K562 (cell line): Measurements from ENCODE around the gene MLLT11. TPM values are rescaled to one million over a fixed set of nuclear protein-coding genes. Genes with fewer than 3 reads are reported as not detected.

ENCODE experiments used
- ATF6 ChIP-seq: sonication (generic); formaldehyde crosslinking; IDR thresholded peaks from 2 replicates; pipeline ENCODE4 v1.4.0; 2020; ENCODE audit warnings: mild to moderate bottlenecking, missing genetic modification reagents
- MNT ChIP-seq, 2 experiments: fragments of 450-650 bp; conservative IDR thresholded peaks; 2 replicates each; pipeline ENCODE4 v1.6.1; 2017; ENCODE audit warnings: mild to moderate bottlenecking in 2 of 2, moderate library complexity in 2 of 2
- PTBP1 ChIP-seq: fragments of 200-400 bp; formaldehyde crosslinking; IDR thresholded peaks from 2 replicates; pipeline ENCODE4 v1.6.1; 2017; ENCODE audit warnings: low read depth, low read length
- REST ChIP-seq, 2 experiments: fragments of 450-650 bp; formaldehyde crosslinking in 1 of 2; IDR thresholded peaks; 2 replicates each; pipeline versions ENCODE4 v1.4.0 to v1.6.1; 2014 to 2020; ENCODE audit warnings: mild to moderate bottlenecking in 2 of 2, borderline replicate concordance in 1 of 2, low read depth in 1 of 2
- TCF3 ChIP-seq: sonication (generic); formaldehyde crosslinking; IDR thresholded peaks from 2 replicates; pipeline ENCODE4 v1.4.0; 2020; ENCODE audit warnings: mild to moderate bottlenecking, missing genetic modification reagents
- ZNF785 ChIP-seq: fragments of 250-450 bp; sonication (Bioruptor Pico); IDR thresholded peaks from 2 replicates; pipeline ENCODE4 v1.4.0; 2020; ENCODE audit warnings: mild to moderate bottlenecking
- polyA plus RNA-seq, 8 experiments: library from polyadenylated mRNA; depleted of rRNA in 4 of 8; stranded (reverse) in 5 of 8; unstranded in 3 of 8; fragments of >200 nt; fragmentation: Nextera tagmentation in 2 of 8; fragmentation: Illumina TruSeq in 1 of 8; extraction: Ambion mirVana in 2 of 8; extraction: Trizol in 1 of 8; gene quantifications; 2 replicates each; pipeline versions ENCODE4 v1.2.1 to v1.2.3, GENCODE V29; 2011 to 2014; ENCODE audit warnings: inconsistent platforms in 1 of 8, missing spikeins in 1 of 8
- total RNA-seq, 7 experiments: library from RNA; depleted of rRNA in 6 of 7; stranded (reverse); fragments of >200 nt in 6 of 7; fragmentation: Illumina TruSeq in 2 of 7; extraction: Trizol in 2 of 7; gene quantifications; 2 replicates each; pipeline versions ENCODE4 v1.2.1 to v1.2.3, GENCODE V29; 2011 to 2021; ENCODE audit warnings: low replicate concordance in 1 of 7
- TF ChIP-seq, protein P1 (sequence below): IDR thresholded peaks from 2 replicates; pipeline ENCODE4 v1.6.1; 2011; ENCODE audit not compliant: insufficient read length; ENCODE audit errors: extremely low read depth
- TF ChIP-seq, protein P2 (sequence below): fragments of 450-650 bp; IDR thresholded peaks from 2 replicates; pipeline ENCODE4 v1.6.1; 2016
- TF ChIP-seq, protein P3 (sequence below): fragments of 450-650 bp; IDR thresholded peaks from 2 replicates; pipeline ENCODE4 v1.6.1; 2014; ENCODE audit warnings: low read depth, mild to moderate bottlenecking, moderate library complexity, borderline replicate concordance

The MLLT11 gene
- total and polyA plus RNA-seq, 9 of the 15 experiments (the other 6 are each of a cell fraction or from before 2014, with no cell fraction given), result 12.1 to 91.0 (median 22.0) TPM

DNA sequence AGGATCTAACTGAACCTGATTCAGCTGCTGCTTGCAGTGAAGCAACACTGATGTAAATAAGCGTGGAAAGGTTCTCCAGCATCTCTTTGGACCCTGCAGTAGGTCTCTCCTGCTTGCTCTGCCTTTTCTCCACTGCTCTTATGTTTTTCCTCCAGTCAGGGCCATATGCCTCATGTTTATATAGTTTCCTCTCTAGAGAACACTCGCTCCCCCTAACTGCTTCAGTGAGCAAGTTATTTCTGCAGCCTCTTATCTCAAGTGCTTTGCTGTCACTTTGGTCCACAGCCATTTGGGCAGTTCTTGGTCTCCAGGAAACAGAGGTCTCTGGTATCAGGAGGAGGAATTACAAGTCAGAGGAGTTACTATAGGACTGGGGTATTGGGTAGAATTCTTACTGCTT, 46.7 kb upstream of the MLLT11 start (continued):
- TF ChIP-seq MNT (conservative IDR thresholded peaks at IDR 0.05) (peak; percentile 44 to 71; a peak in 3 of 4 replicates), PTBP1 (no peak), TCF3 (CRISPR knock-in tag) (peak; percentile 32; the same call in 1 of the 2 replicates), ZNF785 (no peak), REST (IDR thresholded peaks at IDR 0.05; ENCODE audit: borderline replicate concordance) (peak; percentile 26; the same call in 1 of the 2 replicates), REST (CRISPR knock-in tag; IDR thresholded peaks at IDR 0.05; ENCODE audit: low read depth) (no peak), ATF6 (no peak)
- TF ChIP-seq, protein P1, sequence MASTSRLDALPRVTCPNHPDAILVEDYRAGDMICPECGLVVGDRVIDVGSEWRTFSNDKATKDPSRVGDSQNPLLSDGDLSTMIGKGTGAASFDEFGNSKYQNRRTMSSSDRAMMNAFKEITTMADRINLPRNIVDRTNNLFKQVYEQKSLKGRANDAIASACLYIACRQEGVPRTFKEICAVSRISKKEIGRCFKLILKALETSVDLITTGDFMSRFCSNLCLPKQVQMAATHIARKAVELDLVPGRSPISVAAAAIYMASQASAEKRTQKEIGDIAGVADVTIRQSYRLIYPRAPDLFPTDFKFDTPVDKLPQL, result no peak
- TF ChIP-seq, protein P2, sequence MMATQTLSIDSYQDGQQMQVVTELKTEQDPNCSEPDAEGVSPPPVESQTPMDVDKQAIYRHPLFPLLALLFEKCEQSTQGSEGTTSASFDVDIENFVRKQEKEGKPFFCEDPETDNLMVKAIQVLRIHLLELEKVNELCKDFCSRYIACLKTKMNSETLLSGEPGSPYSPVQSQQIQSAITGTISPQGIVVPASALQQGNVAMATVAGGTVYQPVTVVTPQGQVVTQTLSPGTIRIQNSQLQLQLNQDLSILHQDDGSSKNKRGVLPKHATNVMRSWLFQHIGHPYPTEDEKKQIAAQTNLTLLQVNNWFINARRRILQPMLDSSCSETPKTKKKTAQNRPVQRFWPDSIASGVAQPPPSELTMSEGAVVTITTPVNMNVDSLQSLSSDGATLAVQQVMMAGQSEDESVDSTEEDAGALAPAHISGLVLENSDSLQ, result peak; percentile 53
- TF ChIP-seq, protein P3, sequence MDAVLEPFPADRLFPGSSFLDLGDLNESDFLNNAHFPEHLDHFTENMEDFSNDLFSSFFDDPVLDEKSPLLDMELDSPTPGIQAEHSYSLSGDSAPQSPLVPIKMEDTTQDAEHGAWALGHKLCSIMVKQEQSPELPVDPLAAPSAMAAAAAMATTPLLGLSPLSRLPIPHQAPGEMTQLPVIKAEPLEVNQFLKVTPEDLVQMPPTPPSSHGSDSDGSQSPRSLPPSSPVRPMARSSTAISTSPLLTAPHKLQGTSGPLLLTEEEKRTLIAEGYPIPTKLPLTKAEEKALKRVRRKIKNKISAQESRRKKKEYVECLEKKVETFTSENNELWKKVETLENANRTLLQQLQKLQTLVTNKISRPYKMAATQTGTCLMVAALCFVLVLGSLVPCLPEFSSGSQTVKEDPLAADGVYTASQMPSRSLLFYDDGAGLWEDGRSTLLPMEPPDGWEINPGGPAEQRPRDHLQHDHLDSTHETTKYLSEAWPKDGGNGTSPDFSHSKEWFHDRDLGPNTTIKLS, result 0 out of 2 replicates have a peak, but pooled peaks have one; percentile 37
